HUES6 (cell line): ENCODE results near the gene THBD.

Source experiments
- H3K27ac ChIP-seq: 2 replicates; pipeline ENCODE4 v1.7.0; 2013; ENCODE audit warnings: low read depth, mild to moderate bottlenecking, low read length, inconsistent platforms
- H3K27me3 ChIP-seq: 2 replicates; pipeline ENCODE4 v1.6.1; 2013; ENCODE audit warnings: low read length; ENCODE audit not compliant: control insufficient read depth, insufficient read depth
- H3K36me3 ChIP-seq: 2 replicates; pipeline ENCODE4 v1.6.1; 2013; ENCODE audit warnings: low read length; ENCODE audit not compliant: control insufficient read depth, insufficient read depth
- H3K4me1 ChIP-seq: 2 replicates; pipeline ENCODE4 v1.6.1; 2013; ENCODE audit warnings: low read length; ENCODE audit not compliant: control insufficient read depth, insufficient read depth
- H3K4me3 ChIP-seq: 2 replicates; pipeline ENCODE4 v1.5.1; 2013; ENCODE audit warnings: low read depth, low read length
- H3K9ac ChIP-seq: one replicate; pipeline ENCODE4 v1.6.1; 2013; ENCODE audit warnings: mild to moderate bottlenecking, low read length
- H3K9me3 ChIP-seq: 2 replicates; pipeline ENCODE4 v1.6.1; 2013; ENCODE audit warnings: low read depth, low read length; ENCODE audit not compliant: control insufficient read depth, insufficient read depth

The THBD gene

DNA sequence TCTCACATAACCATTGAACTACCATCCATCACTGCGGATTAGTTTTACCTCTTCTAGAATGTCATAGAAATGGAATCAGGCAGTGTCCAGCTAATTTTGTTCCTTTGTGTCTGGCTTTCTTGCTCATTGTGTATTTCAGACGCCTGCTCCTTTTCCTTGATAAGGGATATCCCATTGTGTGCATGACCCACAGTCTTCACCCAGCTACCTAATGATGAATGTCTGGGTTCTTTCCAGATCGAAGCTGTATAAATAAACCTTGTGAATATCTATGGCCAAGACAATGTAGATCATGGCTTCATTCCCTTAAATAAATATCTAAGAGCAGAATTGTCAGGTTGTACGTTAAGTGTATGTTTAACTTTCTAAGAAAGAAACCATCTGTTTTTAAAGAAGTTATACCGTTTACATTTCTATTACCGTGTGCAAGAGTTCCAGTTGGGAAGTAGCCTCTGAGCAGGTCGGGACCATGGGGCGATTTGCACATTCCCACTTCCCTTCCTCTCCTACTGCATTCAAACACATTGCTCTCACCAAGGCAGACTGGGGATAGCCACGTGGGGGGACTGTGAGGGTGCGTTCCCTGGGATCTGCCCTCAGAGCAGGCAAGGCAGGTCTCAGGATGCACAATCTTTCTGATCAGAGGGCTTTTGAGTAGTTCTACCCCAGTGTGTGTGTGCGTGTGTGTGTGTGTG, 23.6 kb upstream of the THBD start:
- H3K9ac ChIP-seq: no peak overlapping the region
- no peaks in the 10 kb centered on the region for H3K9me3 ChIP-seq

DNA sequence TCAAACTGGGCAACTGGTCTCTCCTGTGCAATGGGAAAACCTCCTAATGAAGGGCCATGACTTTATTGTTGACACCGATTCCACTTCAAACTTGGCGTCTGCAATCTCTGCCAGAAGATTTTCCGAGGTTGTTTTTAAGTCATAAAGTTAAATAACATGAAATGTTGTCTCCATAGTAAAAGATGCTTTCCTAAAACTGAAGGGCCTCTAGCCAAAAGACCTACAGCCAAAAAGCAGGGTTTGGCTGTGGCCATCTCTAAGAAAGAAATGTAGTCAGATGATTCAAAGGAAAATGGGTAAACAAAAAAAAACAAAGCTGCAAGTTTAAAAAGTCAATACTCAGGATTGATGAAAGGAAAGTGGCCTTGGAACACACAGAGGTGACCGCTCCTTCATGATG, 22.5 kb upstream of the THBD start:
- Histone ChIP-seq H3K36me3 (no peaks in the 10 kb centered on the region), H3K4me3 (no peak overlapping the region), H3K4me1 (no peaks in the 10 kb centered on the region), H3K27me3 (no peaks in the 10 kb centered on the region), H3K9me3 (no peaks in the 10 kb centered on the region), H3K27ac (no peak overlapping the region), H3K9ac (no peak overlapping the region)

More for the DNA sequence above, 23.6 kb upstream of the THBD start:
- no peaks in the 10 kb centered on the region for H3K27me3 ChIP-seq
- H3K4me3 ChIP-seq: no peak overlapping the region
- H3K27ac ChIP-seq: no peak overlapping the region
- no peaks in the 10 kb centered on the region for H3K36me3 ChIP-seq
- no peaks in the 10 kb centered on the region for H3K4me1 ChIP-seq

DNA sequence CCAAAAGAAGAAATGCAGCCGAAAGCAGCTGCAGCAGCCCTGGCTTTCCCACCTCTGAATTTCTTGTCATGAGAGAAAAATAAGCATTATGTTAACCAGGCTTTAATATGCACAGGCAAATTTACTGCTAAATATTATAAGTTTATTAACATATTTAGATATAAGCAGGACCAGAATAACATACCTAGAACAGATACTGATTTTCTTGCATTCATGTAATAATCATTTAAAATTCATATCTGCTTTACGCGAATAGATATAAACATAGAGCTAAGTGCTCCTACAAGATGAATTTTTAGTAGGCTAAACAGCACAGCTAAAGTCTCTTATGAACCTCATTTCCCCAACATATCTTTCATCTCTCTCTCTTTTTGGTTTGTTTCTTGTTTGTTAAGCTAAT, 21.9 kb upstream of the THBD start:
- Histone ChIP-seq H3K27ac (no peak overlapping the region), H3K4me3 (no peak overlapping the region), H3K9me3 (no peaks in the 10 kb centered on the region), H3K36me3 (no peaks in the 10 kb centered on the region), H3K4me1 (no peaks in the 10 kb centered on the region), H3K9ac (no peak overlapping the region), H3K27me3 (no peaks in the 10 kb centered on the region)

DNA sequence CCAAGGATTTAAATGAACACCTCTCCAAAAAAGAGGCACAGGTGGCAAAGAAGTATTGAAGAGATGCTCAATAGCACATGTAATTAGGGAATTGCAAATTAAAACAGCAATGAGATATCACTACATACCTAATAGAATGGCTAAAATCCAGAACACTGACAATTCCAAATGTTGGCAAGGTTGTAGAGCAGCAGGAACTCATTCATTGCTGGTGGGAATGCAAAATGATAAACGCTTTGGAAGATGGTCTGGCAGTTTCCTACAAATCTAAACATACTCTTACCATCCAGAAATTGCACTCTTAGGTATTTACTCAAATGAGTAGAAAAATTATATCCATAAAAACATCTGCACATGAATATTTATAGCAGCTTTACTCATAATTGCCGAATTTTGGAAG, 19.6 kb upstream of the THBD start:
- H3K9ac ChIP-seq: no peak overlapping the region
- H3K27me3 ChIP-seq: no peaks in the 10 kb centered on the region
- no peaks in the 10 kb centered on the region for H3K9me3 ChIP-seq
- H3K36me3 ChIP-seq: no peaks in the 10 kb centered on the region
- no peak overlapping the region for H3K27ac ChIP-seq
- no peaks in the 10 kb centered on the region for H3K4me1 ChIP-seq
- H3K4me3 ChIP-seq: no peak overlapping the region

DNA sequence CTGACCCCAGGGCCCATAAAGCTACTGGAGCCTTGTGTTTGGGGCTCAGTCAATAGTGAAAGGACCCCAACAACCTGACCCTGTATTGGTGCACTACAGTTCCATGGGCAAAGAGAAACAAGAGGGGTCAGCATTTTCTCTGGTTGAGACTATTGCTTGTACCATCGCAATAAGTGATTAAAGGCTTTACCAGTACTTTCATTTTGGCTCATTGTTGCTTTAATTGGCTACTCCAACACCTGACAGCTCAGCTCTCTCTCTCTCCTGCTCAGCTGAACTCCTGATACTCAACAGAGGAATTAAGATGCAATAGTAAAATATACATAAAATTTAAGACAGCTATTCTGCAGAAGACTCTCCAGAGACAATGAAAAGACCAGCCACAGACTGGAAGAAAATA, 18.8 kb upstream of the THBD start:
- Histone ChIP-seq H3K27me3 (no peaks in the 10 kb centered on the region), H3K4me1 (no peaks in the 10 kb centered on the region), H3K4me3 (no peak overlapping the region), H3K27ac (no peak overlapping the region), H3K9ac (no peak overlapping the region), H3K9me3 (no peaks in the 10 kb centered on the region), H3K36me3 (no peaks in the 10 kb centered on the region)

DNA sequence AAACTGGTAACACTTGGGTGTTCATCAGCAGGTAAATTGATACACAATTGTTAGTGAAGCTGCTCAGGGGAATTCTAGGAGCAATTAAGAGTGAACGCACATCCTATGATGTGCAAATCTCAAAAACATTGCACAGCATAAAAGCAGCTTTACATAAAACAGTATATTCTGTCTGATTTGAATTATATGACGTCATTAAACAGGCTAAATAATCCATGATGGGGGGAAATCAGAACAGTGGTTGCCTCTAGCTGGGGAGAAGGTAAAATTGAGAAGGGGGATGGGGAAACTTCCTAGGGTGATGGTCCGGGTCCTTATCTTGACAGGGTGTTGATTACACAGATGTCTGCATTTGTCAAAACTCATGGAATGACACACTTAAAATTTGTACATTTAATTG, 17.3 kb upstream of the THBD start:
- Histone ChIP-seq H3K27me3 (no peaks in the 10 kb centered on the region), H3K4me3 (no peak overlapping the region), H3K36me3 (no peaks in the 10 kb centered on the region), H3K27ac (no peak overlapping the region), H3K9me3 (no peaks in the 10 kb centered on the region), H3K9ac (no peak overlapping the region), H3K4me1 (peaks cover 14% of the 10 kb centered on the region)

DNA sequence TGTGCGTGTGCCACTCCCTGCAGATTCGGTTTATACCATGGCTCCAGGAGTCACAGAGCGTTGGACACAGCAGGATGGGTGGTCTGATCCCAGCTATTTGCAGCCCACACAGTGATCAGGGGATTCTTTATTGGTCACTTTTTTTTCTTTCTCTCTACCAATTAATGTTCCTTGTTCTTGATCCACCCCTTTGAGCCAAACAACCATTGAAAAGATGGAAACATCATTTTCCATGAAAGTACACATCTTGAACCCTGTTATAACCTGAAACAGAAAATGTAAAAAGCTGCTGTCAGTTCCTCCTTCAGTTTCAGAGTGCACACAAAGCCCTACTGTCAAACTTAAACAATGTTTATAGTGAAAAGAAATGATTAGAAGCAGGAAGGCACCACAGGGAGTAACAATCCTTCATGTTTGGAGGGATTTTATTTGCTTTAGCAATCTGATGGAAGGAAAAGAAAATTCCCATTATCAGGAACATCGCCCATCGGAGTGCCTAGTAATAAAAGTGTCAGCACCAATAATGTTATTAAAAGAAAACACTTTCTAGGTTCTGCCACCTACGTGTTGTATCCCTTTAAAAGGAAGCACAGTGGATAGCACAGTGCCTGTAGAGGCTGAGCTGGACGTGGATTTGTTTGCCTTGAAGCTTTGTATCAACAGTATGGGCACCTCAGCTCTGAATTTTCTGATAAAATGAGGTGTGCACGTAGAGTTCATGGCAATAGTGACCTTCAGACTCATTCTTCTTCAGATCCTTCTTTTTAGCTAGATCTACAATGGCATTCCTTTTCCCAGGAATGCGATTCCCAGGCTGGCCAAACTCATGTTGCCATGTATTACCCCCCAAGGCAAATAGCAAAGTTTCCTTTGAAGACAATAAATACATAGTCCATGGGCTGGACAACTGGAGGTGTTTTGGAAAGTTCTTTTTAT, 16.1 kb upstream of the THBD start:
- Histone ChIP-seq H3K27me3 (no peaks in the 10 kb centered on the region), H3K27ac (no peak overlapping the region), H3K36me3 (no peaks in the 10 kb centered on the region), H3K9ac (no peak overlapping the region), H3K4me1 (peaks cover 20% of the 10 kb centered on the region), H3K9me3 (no peaks in the 10 kb centered on the region), H3K4me3 (no peak overlapping the region)

DNA sequence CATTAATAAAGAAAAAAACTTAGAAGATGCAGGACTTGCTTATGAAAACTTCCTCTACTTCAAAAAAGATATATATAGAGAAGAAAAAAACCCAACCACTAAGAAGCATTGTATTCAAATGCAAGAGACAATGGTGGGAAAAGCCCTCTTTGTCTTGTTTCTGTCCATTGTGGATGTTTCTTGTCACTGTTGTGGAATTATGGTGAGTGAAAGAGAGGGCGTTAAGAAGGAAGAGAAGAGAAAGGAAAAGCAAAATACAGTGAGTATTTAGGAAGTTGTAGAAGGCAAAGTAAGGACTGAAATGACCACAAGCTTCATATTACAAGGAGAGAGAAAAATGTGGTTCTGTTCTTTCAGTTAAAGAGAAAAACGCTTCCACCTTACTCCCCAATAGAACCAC, 14.1 kb upstream of the THBD start:
- no peaks in the 10 kb centered on the region for H3K9me3 ChIP-seq
- H3K27ac ChIP-seq: no peak overlapping the region
- H3K9ac ChIP-seq: no peak overlapping the region
- H3K4me1 ChIP-seq: peaks cover 20% of the 10 kb centered on the region
- no peaks in the 10 kb centered on the region for H3K27me3 ChIP-seq
- H3K4me3 ChIP-seq: no peak overlapping the region
- no peaks in the 10 kb centered on the region for H3K36me3 ChIP-seq

DNA sequence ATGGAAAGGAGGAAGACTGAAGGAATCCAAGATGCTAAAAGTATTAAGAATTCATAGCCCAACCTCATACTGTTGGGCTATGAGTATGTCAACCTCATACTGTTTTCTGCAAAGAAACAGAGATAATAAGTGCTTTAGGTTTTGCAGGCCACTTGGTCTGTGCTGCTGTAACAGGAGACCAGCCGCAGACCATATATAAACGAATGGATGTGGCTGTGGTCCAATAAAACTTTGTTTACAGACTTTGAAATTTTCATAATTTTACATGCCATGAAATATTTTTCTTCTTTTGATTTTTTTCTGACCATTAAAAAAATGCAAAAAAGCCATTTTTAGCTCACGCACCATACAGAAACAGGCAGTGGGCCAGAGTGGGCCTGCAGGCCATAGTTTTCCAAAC, 13.7 kb upstream of the THBD start:
- Histone ChIP-seq H3K4me1 (peaks cover 20% of the 10 kb centered on the region), H3K4me3 (no peak overlapping the region), H3K27ac (no peak overlapping the region), H3K9me3 (no peaks in the 10 kb centered on the region), H3K27me3 (no peaks in the 10 kb centered on the region), H3K9ac (no peak overlapping the region), H3K36me3 (no peaks in the 10 kb centered on the region)

DNA sequence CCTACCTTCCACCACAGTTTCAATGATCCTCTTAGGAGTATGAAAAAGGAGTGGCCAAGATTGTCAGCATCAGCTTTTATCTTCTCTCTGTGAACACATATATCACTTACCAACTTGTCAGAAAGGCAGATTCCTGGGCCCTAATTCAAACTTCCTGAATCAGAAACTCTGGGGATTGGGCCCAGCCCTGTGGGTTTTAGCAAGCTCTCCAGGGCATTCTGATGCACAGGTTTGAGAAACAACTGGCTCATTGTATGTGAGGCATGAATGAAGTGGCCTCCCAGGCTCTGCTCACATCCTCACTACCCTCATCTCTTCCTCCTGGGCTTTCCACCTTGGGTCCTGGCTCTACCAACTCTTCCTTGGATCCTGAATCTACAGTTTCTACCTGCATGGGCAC, 13.2 kb upstream of the THBD start:
- no peak overlapping the region for H3K4me3 ChIP-seq
- H3K9me3 ChIP-seq: no peaks in the 10 kb centered on the region
- H3K9ac ChIP-seq: no peak overlapping the region
- no peaks in the 10 kb centered on the region for H3K27me3 ChIP-seq
- no peak overlapping the region for H3K27ac ChIP-seq
- H3K4me1 ChIP-seq: peaks cover 20% of the 10 kb centered on the region
- H3K36me3 ChIP-seq: no peaks in the 10 kb centered on the region

DNA sequence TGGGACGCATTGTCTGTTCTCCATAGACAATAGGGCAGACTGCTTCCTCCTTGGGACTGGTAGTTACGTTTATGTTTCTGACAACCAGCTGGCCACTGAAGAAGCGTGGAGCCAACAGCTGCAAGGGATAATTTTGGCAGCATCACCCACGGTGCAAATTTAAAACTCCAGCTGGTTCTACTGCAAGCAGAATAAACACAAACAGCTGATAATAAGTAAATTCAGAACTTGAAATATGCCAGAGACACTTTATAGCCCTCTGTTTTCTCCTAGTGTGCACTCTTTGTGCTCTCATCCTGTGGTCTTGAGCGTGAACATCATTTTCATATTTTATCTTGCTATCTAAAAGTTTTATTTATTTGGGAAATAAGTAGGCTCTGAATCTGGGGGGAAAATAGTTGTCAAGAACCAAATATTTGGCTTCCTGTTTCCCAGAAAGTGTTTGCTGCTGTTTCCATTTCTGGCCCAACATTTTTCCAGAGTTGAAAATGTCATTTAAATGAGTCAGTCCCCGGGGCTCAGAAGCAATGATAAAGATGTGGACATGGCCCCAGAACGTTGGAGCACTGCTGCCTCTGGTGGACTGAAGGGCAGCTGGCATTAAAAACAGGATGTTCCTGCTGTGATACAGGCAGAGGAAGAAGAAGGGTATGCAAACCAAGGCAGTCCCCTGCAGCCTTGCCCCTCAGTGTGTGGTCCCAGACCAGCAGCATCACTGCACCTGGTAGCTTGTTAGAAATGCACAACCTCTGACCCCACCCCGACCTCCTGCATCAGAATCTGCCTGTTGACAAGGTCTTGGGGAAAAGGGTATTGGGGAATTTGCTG, 12.5 kb upstream of the THBD start:
- Histone ChIP-seq H3K9ac (no peak overlapping the region), H3K9me3 (no peaks in the 10 kb centered on the region), H3K36me3 (no peaks in the 10 kb centered on the region), H3K4me1 (peaks cover 20% of the 10 kb centered on the region), H3K4me3 (no peak overlapping the region), H3K27ac (no peak overlapping the region), H3K27me3 (no peaks in the 10 kb centered on the region)
